Rectal smooth muscle tissue (tissue), 1 donor: ENCODE measurements around the gene DDX56.

Experiments
- H3K27ac ChIP-seq: one replicate; pipeline ENCODE4 v1.7.0; 2013; ENCODE audit warnings: low read depth, low read length, inconsistent platforms
- H3K27me3 ChIP-seq: one replicate; pipeline ENCODE4 v1.7.0; 2013; ENCODE audit warnings: low read length; ENCODE audit not compliant: control insufficient read depth, insufficient read depth
- H3K36me3 ChIP-seq: one replicate; pipeline ENCODE4 v1.7.0; 2013; ENCODE audit warnings: low read length; ENCODE audit not compliant: control insufficient read depth, insufficient read depth
- H3K4me1 ChIP-seq: one replicate; pipeline ENCODE4 v1.7.0; 2013; ENCODE audit warnings: low read length; ENCODE audit not compliant: control insufficient read depth, insufficient read depth
- H3K4me3 ChIP-seq: one replicate; pipeline ENCODE4 v1.7.0; 2013; ENCODE audit warnings: low read length
- H3K9ac ChIP-seq: one replicate; pipeline ENCODE4 v1.7.0; 2013; ENCODE audit warnings: low read length

DDX56 gene

DNA sequence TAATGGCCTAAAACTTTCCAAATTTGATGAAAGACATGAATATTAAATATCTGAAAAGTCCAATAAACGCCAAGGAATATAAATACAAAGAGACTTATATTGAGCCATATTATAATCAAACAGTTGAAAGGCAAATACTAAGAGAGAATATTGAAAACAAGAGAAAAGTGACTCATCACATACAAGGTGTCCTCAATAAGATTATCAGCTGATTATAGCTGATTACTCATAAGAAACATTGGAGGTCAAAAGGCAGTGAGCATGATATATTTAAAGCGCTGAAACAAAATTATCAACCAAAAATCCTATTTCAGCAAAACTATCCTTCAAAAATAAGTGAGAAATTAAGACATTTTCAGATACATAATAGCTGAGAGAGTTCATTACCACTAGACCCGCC, 24.8 kb downstream of the DDX56 start:
- Histone ChIP-seq H3K27ac (no peak overlapping the region), H3K9ac (no peak overlapping the region), H3K4me3 (no peak overlapping the region), H3K27me3 (no peaks in the 10 kb centered on the region), H3K4me1 (no peaks in the 10 kb centered on the region), H3K36me3 (no peaks in the 10 kb centered on the region)

- Histone ChIP-seq H3K27me3 (no peaks in the 10 kb centered on the region), H3K36me3 (no peaks in the 10 kb centered on the region), H3K9ac (no peak overlapping the region), H3K27ac (no peak overlapping the region), H3K4me1 (no peaks in the 10 kb centered on the region), H3K4me3 (no peak overlapping the region)
These were observed 26.0 kb downstream of the DDX56 start for GRCh38 chr7:44547536-44548231.

- no peak overlapping the region for H3K4me3 ChIP-seq
- no peaks in the 10 kb centered on the region for H3K4me1 ChIP-seq
- no peak overlapping the region for H3K9ac ChIP-seq
- H3K27ac ChIP-seq = no peak overlapping the region
- no peaks in the 10 kb centered on the region for H3K36me3 ChIP-seq
- no peaks in the 10 kb centered on the region for H3K27me3 ChIP-seq
These were observed 31.7 kb downstream of the DDX56 start for GRCh38 chr7:44541876-44542610.

- no peak within 1 kb of the TSS for H3K4me3 ChIP-seq
- H3K4me1 ChIP-seq = no peaks in the 10 kb centered on the region
These were observed 32.5 kb downstream of the DDX56 start, which contains the start of gene NPC1L1 for GRCh38 chr7:44541028-44541869. Gene NPC1L1 (minus strand): TSS chr7:44541330. CDS start chr7:44541259, 71 bp downstream.

GRCh38 chr7:44540592-44541027, 33.1 kb downstream of the DDX56 start:
- Histone ChIP-seq H3K27ac (no peak overlapping the region), H3K4me1 (no peaks in the 10 kb centered on the region), H3K4me3 (no peak overlapping the region), H3K27me3 (no peaks in the 10 kb centered on the region), H3K36me3 (no peaks in the 10 kb centered on the region), H3K9ac (no peak overlapping the region)

More at GRCh38 chr7:44541028-44541869, 32.5 kb downstream of the DDX56 start, which contains the start of gene NPC1L1:
- Histone ChIP-seq H3K36me3 (no peaks in the 10 kb centered on the region), H3K9ac (no peak within 1 kb of the TSS), H3K27ac (no peak within 1 kb of the TSS), H3K27me3 (no peaks in the 10 kb centered on the region)

- no peaks in the 10 kb centered on the region for H3K36me3 ChIP-seq
- H3K27ac ChIP-seq = no peak overlapping the region
- H3K4me3 ChIP-seq = no peak overlapping the region
- no peaks in the 10 kb centered on the region for H3K4me1 ChIP-seq
- no peaks in the 10 kb centered on the region for H3K27me3 ChIP-seq
- H3K9ac ChIP-seq = no peak overlapping the region
These were observed 33.8 kb downstream of the DDX56 start for GRCh38 chr7:44539669-44540506.

DNA sequence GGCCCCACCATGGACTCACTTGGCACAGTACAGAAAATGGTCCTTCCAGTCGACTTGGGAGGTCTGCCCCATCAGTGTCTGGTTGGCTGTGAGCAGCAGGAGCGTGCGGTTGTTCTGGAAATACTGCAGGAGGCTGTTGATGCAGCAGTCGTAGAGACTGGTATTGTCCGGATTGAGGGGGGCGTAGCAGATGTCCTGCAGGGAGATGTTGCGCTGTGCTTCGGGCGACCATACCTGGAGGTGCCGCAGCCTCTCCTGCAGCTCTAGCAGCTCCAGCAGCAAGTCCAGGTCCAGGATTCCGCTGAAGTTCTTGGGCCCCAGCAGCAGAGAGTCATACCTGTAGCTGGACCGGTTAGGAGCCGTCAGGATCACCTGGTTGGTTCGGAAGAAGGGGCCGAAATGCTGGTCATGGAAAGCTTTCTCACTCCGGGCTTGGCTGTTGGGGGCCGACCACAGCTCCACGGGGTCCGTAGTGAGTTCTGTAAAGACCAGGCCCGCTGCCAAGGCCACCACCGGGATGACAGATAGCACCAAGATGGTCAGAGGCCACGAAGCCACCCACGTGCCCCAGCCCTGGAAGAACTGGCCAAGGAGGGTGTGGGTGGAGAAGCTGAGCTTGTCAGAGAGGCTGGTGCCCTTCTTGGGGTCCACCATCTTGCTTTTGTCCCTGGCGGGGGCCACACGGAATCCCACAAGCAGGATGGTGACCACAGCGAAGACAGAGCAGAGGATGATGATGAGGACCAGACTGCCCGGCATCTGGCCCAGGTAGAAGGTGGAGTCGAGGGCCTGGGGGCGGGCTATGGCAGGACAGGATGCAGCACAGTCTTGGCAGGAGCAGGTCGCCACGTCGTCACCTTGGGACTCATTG, 34.7 kb downstream of the DDX56 start:
- Histone ChIP-seq H3K4me3 (no peak overlapping the region), H3K27ac (no peak overlapping the region), H3K36me3 (no peaks in the 10 kb centered on the region), H3K27me3 (no peaks in the 10 kb centered on the region), H3K4me1 (no peaks in the 10 kb centered on the region), H3K9ac (no peak overlapping the region)

- Histone ChIP-seq H3K9ac (no peak overlapping the region), H3K27ac (no peak overlapping the region), H3K36me3 (no peaks in the 10 kb centered on the region), H3K27me3 (no peaks in the 10 kb centered on the region), H3K4me3 (no peak overlapping the region), H3K4me1 (no peaks in the 10 kb centered on the region)
These were observed 35.5 kb downstream of the DDX56 start for GRCh38 chr7:44538093-44538797.

GRCh38 chr7:44537442-44537841, 36.3 kb downstream of the DDX56 start:
- Histone ChIP-seq H3K27me3 (no peaks in the 10 kb centered on the region), H3K27ac (no peak overlapping the region), H3K36me3 (no peaks in the 10 kb centered on the region), H3K9ac (no peak overlapping the region), H3K4me1 (no peaks in the 10 kb centered on the region), H3K4me3 (no peak overlapping the region)

DNA sequence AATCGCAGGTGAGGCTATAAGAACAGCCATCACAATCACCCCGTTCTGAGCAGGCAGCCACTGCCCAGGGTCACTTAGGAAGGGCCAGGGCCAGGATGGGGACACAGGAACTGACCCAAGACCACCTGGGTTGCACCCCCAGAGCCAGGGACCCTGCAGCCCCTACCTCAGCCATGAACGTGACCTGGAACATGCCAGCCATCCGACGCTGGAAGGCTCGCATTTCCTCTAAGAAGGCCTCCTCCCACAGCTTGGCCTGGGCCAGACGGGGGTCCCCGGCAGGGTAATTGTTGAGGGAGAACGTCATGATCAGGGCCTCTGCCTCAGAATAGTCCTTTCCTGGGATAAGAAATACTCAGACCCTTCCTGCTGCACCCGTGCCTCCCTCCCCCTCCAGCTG, 37.6 kb downstream of the DDX56 start:
- H3K4me3 ChIP-seq = no peak overlapping the region
- H3K9ac ChIP-seq = no peak overlapping the region
- no peaks in the 10 kb centered on the region for H3K4me1 ChIP-seq
- H3K27me3 ChIP-seq = no peaks in the 10 kb centered on the region
- H3K36me3 ChIP-seq = no peaks in the 10 kb centered on the region
- H3K27ac ChIP-seq = no peak overlapping the region
